ENCODE measurements around the gene DNM3.

- TF ChIP-seq CTCF (IDR thresholded peaks at IDR 0.05) (no peak), POLR2A (IDR thresholded peaks at IDR 0.05) (no peak)
These were observed 560.6 kb downstream of the DNM3 start for GRCh38 chr1:172401892-172402291.

All from adrenal gland (tissue), 5 donors.